A549 (cell line): Measurements from ENCODE around the gene UBN2.

Source experiments
- KDM5A ChIP-seq: fragments of 200-600 bp; sonication (generic); IDR thresholded peaks from 2 replicates; pipeline ENCODE4 v1.6.1; 2016; ENCODE audit warnings: antibody characterized with exemption, mild to moderate bottlenecking
- POLR2A ChIP-seq: IDR thresholded peaks from 2 replicates; pipeline ENCODE4 v1.6.1; 2012; ENCODE audit warnings: mild to moderate bottlenecking, low read length
- RCOR1 ChIP-seq: fragments of 150-350 bp; IDR thresholded peaks from 2 replicates; pipeline ENCODE4 v1.6.1; 2014; ENCODE audit warnings: antibody characterized with exemption, low read length, low read depth
- TF ChIP-seq, protein P1 (sequence below): fragments of >200 bp; sonication (Bioruptor Twin); formaldehyde crosslinking; IDR thresholded peaks from 3 replicates; pipeline ENCODE4 v1.5.1; 2016
- TF ChIP-seq, protein P2 (sequence below): fragments of 250-450 bp; sonication (Bioruptor Pico); IDR thresholded peaks from 2 replicates; pipeline ENCODE4 v1.5.0; 2021; ENCODE audit warnings: mild to moderate bottlenecking, moderate library complexity, borderline replicate concordance
- TF ChIP-seq, protein P3 (sequence below): fragments of 200-600 bp; sonication (generic); IDR thresholded peaks from 2 replicates; pipeline ENCODE4 v1.6.1; 2016; ENCODE audit warnings: antibody characterized with exemption, mild to moderate bottlenecking, moderate library complexity

DNA sequence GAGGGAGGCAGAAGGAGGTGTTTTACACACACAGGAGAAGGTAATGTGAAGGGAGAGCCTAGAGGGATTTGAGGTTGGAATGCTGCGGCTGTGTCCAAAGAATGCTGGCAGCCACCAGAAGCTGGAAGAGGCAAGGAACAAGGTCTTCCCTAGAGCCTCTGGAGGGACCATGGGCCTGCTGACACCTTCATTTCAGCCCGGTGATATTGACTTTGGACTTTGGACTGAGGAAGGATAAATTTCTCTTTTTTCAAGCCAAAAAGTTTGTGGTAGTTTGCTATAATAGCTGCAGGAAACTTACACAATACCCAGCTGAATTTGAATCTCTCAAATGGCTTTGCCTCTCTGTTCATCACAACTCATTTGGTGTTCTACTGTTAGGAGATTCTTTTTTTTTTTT, 34.6 kb downstream of the UBN2 start:
- TF ChIP-seq POLR2A (no peak), RCOR1 (no peak), KDM5A (no peak)
- TF ChIP-seq, protein P1, sequence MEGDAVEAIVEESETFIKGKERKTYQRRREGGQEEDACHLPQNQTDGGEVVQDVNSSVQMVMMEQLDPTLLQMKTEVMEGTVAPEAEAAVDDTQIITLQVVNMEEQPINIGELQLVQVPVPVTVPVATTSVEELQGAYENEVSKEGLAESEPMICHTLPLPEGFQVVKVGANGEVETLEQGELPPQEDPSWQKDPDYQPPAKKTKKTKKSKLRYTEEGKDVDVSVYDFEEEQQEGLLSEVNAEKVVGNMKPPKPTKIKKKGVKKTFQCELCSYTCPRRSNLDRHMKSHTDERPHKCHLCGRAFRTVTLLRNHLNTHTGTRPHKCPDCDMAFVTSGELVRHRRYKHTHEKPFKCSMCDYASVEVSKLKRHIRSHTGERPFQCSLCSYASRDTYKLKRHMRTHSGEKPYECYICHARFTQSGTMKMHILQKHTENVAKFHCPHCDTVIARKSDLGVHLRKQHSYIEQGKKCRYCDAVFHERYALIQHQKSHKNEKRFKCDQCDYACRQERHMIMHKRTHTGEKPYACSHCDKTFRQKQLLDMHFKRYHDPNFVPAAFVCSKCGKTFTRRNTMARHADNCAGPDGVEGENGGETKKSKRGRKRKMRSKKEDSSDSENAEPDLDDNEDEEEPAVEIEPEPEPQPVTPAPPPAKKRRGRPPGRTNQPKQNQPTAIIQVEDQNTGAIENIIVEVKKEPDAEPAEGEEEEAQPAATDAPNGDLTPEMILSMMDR: no peak
- TF ChIP-seq, protein P2, sequence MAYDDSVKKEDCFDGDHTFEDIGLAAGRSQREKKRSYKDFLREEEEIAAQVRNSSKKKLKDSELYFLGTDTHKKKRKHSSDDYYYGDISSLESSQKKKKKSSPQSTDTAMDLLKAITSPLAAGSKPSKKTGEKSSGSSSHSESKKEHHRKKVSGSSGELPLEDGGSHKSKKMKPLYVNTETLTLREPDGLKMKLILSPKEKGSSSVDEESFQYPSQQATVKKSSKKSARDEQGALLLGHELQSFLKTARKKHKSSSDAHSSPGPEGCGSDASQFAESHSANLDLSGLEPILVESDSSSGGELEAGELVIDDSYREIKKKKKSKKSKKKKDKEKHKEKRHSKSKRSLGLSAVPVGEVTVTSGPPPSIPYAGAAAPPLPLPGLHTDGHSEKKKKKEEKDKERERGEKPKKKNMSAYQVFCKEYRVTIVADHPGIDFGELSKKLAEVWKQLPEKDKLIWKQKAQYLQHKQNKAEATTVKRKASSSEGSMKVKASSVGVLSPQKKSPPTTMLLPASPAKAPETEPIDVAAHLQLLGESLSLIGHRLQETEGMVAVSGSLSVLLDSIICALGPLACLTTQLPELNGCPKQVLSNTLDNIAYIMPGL: no peak
- TF ChIP-seq, protein P3, sequence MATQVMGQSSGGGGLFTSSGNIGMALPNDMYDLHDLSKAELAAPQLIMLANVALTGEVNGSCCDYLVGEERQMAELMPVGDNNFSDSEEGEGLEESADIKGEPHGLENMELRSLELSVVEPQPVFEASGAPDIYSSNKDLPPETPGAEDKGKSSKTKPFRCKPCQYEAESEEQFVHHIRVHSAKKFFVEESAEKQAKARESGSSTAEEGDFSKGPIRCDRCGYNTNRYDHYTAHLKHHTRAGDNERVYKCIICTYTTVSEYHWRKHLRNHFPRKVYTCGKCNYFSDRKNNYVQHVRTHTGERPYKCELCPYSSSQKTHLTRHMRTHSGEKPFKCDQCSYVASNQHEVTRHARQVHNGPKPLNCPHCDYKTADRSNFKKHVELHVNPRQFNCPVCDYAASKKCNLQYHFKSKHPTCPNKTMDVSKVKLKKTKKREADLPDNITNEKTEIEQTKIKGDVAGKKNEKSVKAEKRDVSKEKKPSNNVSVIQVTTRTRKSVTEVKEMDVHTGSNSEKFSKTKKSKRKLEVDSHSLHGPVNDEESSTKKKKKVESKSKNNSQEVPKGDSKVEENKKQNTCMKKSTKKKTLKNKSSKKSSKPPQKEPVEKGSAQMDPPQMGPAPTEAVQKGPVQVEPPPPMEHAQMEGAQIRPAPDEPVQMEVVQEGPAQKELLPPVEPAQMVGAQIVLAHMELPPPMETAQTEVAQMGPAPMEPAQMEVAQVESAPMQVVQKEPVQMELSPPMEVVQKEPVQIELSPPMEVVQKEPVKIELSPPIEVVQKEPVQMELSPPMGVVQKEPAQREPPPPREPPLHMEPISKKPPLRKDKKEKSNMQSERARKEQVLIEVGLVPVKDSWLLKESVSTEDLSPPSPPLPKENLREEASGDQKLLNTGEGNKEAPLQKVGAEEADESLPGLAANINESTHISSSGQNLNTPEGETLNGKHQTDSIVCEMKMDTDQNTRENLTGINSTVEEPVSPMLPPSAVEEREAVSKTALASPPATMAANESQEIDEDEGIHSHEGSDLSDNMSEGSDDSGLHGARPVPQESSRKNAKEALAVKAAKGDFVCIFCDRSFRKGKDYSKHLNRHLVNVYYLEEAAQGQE: no peak
